ENCODE data around the gene TSHZ2.

TSHZ2 gene

GRCh38 chr20:52975803-52976531 is 3.8 kb downstream of the TSHZ2 start:
- no peak overlapping the region for H3K27ac ChIP-seq (ENCODE audit: low read depth in 2 of 2, low read length in 2 of 2)
- H3K36me3 ChIP-seq (ENCODE audit: control insufficient read depth in 2 of 2, insufficient read depth in 2 of 2, low read length in 2 of 2) = no peaks in the 10 kb centered on the region
- H3K4me1 ChIP-seq (ENCODE audit: control insufficient read depth in 2 of 2, insufficient read depth in 2 of 2, low read length in 2 of 2) = no peaks in the 10 kb centered on the region
- H3K27me3 ChIP-seq (ENCODE audit: control insufficient read depth in 2 of 2, insufficient read depth in 2 of 2, low read length in 2 of 2) = peaks cover 5 to 8% of the 10 kb centered on the region in 2 donors
- no peak overlapping the region for H3K9ac ChIP-seq (ENCODE audit: low read depth in 1 of 2, low read length in 2 of 2)
- H3K9me3 ChIP-seq (ENCODE audit: control insufficient read depth in 2 of 2, low read length in 2 of 2) = no peaks in the 10 kb centered on the region
- H3K4me3 ChIP-seq (ENCODE audit: low read length in 2 of 2) = no peak overlapping the region

GRCh38 chr20:52978851-52979250 is 6.7 kb downstream of the TSHZ2 start:
- Histone ChIP-seq H3K36me3 (ENCODE audit: control insufficient read depth in 2 of 2, insufficient read depth in 2 of 2, low read length in 2 of 2) (no peaks in the 10 kb centered on the region), H3K27me3 (ENCODE audit: control insufficient read depth in 2 of 2, insufficient read depth in 2 of 2, low read length in 2 of 2) (no peaks in the 10 kb centered on the region), H3K9ac (ENCODE audit: low read depth in 1 of 2, low read length in 2 of 2) (no peak overlapping the region), H3K4me1 (ENCODE audit: control insufficient read depth in 2 of 2, insufficient read depth in 2 of 2, low read length in 2 of 2) (no peaks in the 10 kb centered on the region), H3K9me3 (ENCODE audit: control insufficient read depth in 2 of 2, low read length in 2 of 2) (no peaks in the 10 kb centered on the region), H3K27ac (ENCODE audit: low read depth in 2 of 2, low read length in 2 of 2) (no peak overlapping the region), H3K4me3 (ENCODE audit: low read length in 2 of 2) (no peak overlapping the region)

- no peaks in the 10 kb centered on the region for H3K36me3 ChIP-seq (ENCODE audit: control insufficient read depth in 2 of 2, insufficient read depth in 2 of 2, low read length in 2 of 2)
- H3K27ac ChIP-seq (ENCODE audit: low read depth in 2 of 2, low read length in 2 of 2) = no peak overlapping the region
- H3K27me3 ChIP-seq (ENCODE audit: control insufficient read depth in 2 of 2, insufficient read depth in 2 of 2, low read length in 2 of 2) = no peaks in the 10 kb centered on the region
- H3K4me1 ChIP-seq (ENCODE audit: control insufficient read depth in 2 of 2, insufficient read depth in 2 of 2, low read length in 2 of 2) = no peaks in the 10 kb centered on the region
- no peak overlapping the region for H3K4me3 ChIP-seq (ENCODE audit: low read length in 2 of 2)
- H3K9ac ChIP-seq (ENCODE audit: low read depth in 1 of 2, low read length in 2 of 2) = no peak overlapping the region
- no peaks in the 10 kb centered on the region for H3K9me3 ChIP-seq (ENCODE audit: control insufficient read depth in 2 of 2, low read length in 2 of 2)
Observed at GRCh38 chr20:52981051-52981450, 8.9 kb downstream of the TSHZ2 start.

GRCh38 chr20:52983726-52984450 is 11.7 kb downstream of the TSHZ2 start:
- Histone ChIP-seq H3K36me3 (ENCODE audit: control insufficient read depth in 2 of 2, insufficient read depth in 2 of 2, low read length in 2 of 2) (no peaks in the 10 kb centered on the region), H3K4me3 (ENCODE audit: low read length in 2 of 2) (no peak overlapping the region), H3K27ac (ENCODE audit: low read depth in 2 of 2, low read length in 2 of 2) (no peak overlapping the region), H3K4me1 (ENCODE audit: control insufficient read depth in 2 of 2, insufficient read depth in 2 of 2, low read length in 2 of 2) (no peaks in the 10 kb centered on the region), H3K9ac (ENCODE audit: low read depth in 1 of 2, low read length in 2 of 2) (no peak overlapping the region), H3K27me3 (ENCODE audit: control insufficient read depth in 2 of 2, insufficient read depth in 2 of 2, low read length in 2 of 2) (no peaks in the 10 kb centered on the region), H3K9me3 (ENCODE audit: control insufficient read depth in 2 of 2, low read length in 2 of 2) (no peaks in the 10 kb centered on the region)

- Histone ChIP-seq H3K4me1 (ENCODE audit: control insufficient read depth in 2 of 2, insufficient read depth in 2 of 2, low read length in 2 of 2) (no peaks in the 10 kb centered on the region), H3K4me3 (ENCODE audit: low read length in 2 of 2) (no peak overlapping the region), H3K27ac (ENCODE audit: low read depth in 2 of 2, low read length in 2 of 2) (no peak overlapping the region), H3K27me3 (ENCODE audit: control insufficient read depth in 2 of 2, insufficient read depth in 2 of 2, low read length in 2 of 2) (no peaks in the 10 kb centered on the region), H3K9ac (ENCODE audit: low read depth in 1 of 2, low read length in 2 of 2) (no peak overlapping the region), H3K36me3 (ENCODE audit: control insufficient read depth in 2 of 2, insufficient read depth in 2 of 2, low read length in 2 of 2) (no peaks in the 10 kb centered on the region), H3K9me3 (ENCODE audit: control insufficient read depth in 2 of 2, low read length in 2 of 2) (no peaks in the 10 kb centered on the region)
Observed at GRCh38 chr20:52984451-52984810, 12.3 kb downstream of the TSHZ2 start.

GRCh38 chr20:52985687-52986086 is 13.5 kb downstream of the TSHZ2 start:
- no peak overlapping the region for H3K27ac ChIP-seq (ENCODE audit: low read depth in 2 of 2, low read length in 2 of 2)
- no peaks in the 10 kb centered on the region for H3K36me3 ChIP-seq (ENCODE audit: control insufficient read depth in 2 of 2, insufficient read depth in 2 of 2, low read length in 2 of 2)
- H3K9ac ChIP-seq (ENCODE audit: low read depth in 1 of 2, low read length in 2 of 2) = no peak overlapping the region
- H3K27me3 ChIP-seq (ENCODE audit: control insufficient read depth in 2 of 2, insufficient read depth in 2 of 2, low read length in 2 of 2) = no peaks in the 10 kb centered on the region
- H3K9me3 ChIP-seq (ENCODE audit: control insufficient read depth in 2 of 2, low read length in 2 of 2) = no peaks in the 10 kb centered on the region
- no peaks in the 10 kb centered on the region for H3K4me1 ChIP-seq (ENCODE audit: control insufficient read depth in 2 of 2, insufficient read depth in 2 of 2, low read length in 2 of 2)
- H3K4me3 ChIP-seq (ENCODE audit: low read length in 2 of 2) = no peak overlapping the region

- H3K4me3 ChIP-seq (ENCODE audit: low read length in 2 of 2) = no peak overlapping the region
- no peaks in the 10 kb centered on the region for H3K4me1 ChIP-seq (ENCODE audit: control insufficient read depth in 2 of 2, insufficient read depth in 2 of 2, low read length in 2 of 2)
- no peak overlapping the region for H3K27ac ChIP-seq (ENCODE audit: low read depth in 2 of 2, low read length in 2 of 2)
- H3K36me3 ChIP-seq (ENCODE audit: control insufficient read depth in 2 of 2, insufficient read depth in 2 of 2, low read length in 2 of 2) = no peaks in the 10 kb centered on the region
- H3K27me3 ChIP-seq (ENCODE audit: control insufficient read depth in 2 of 2, insufficient read depth in 2 of 2, low read length in 2 of 2) = no peaks in the 10 kb centered on the region
- H3K9me3 ChIP-seq (ENCODE audit: control insufficient read depth in 2 of 2, low read length in 2 of 2) = no peaks in the 10 kb centered on the region
- no peak overlapping the region for H3K9ac ChIP-seq (ENCODE audit: low read depth in 1 of 2, low read length in 2 of 2)
Observed at GRCh38 chr20:52987295-52987694, 15.1 kb downstream of the TSHZ2 start.

GRCh38 chr20:52991830-52992229 is 19.7 kb downstream of the TSHZ2 start:
- H3K4me1 ChIP-seq (ENCODE audit: control insufficient read depth in 2 of 2, insufficient read depth in 2 of 2, low read length in 2 of 2) = no peaks in the 10 kb centered on the region
- H3K9me3 ChIP-seq (ENCODE audit: control insufficient read depth in 2 of 2, low read length in 2 of 2) = no peaks in the 10 kb centered on the region
- no peak overlapping the region for H3K4me3 ChIP-seq (ENCODE audit: low read length in 2 of 2)
- H3K36me3 ChIP-seq (ENCODE audit: control insufficient read depth in 2 of 2, insufficient read depth in 2 of 2, low read length in 2 of 2) = no peaks in the 10 kb centered on the region
- H3K9ac ChIP-seq (ENCODE audit: low read depth in 1 of 2, low read length in 2 of 2) = no peak overlapping the region
- no peaks in the 10 kb centered on the region for H3K27me3 ChIP-seq (ENCODE audit: control insufficient read depth in 2 of 2, insufficient read depth in 2 of 2, low read length in 2 of 2)
- no peak overlapping the region for H3K27ac ChIP-seq (ENCODE audit: low read depth in 2 of 2, low read length in 2 of 2)

GRCh38 chr20:52992632-52993031 is 20.5 kb downstream of the TSHZ2 start:
- no peaks in the 10 kb centered on the region for H3K4me1 ChIP-seq (ENCODE audit: control insufficient read depth in 2 of 2, insufficient read depth in 2 of 2, low read length in 2 of 2)
- H3K9ac ChIP-seq (ENCODE audit: low read depth in 1 of 2, low read length in 2 of 2) = no peak overlapping the region
- H3K36me3 ChIP-seq (ENCODE audit: control insufficient read depth in 2 of 2, insufficient read depth in 2 of 2, low read length in 2 of 2) = no peaks in the 10 kb centered on the region
- H3K27ac ChIP-seq (ENCODE audit: low read depth in 2 of 2, low read length in 2 of 2) = no peak overlapping the region
- H3K4me3 ChIP-seq (ENCODE audit: low read length in 2 of 2) = no peak overlapping the region
- no peaks in the 10 kb centered on the region for H3K9me3 ChIP-seq (ENCODE audit: control insufficient read depth in 2 of 2, low read length in 2 of 2)
- H3K27me3 ChIP-seq (ENCODE audit: control insufficient read depth in 2 of 2, insufficient read depth in 2 of 2, low read length in 2 of 2) = no peaks in the 10 kb centered on the region

- Histone ChIP-seq H3K27me3 (ENCODE audit: control insufficient read depth in 2 of 2, insufficient read depth in 2 of 2, low read length in 2 of 2) (no peaks in the 10 kb centered on the region), H3K36me3 (ENCODE audit: control insufficient read depth in 2 of 2, insufficient read depth in 2 of 2, low read length in 2 of 2) (no peaks in the 10 kb centered on the region), H3K27ac (ENCODE audit: low read depth in 2 of 2, low read length in 2 of 2) (no peak overlapping the region), H3K4me3 (ENCODE audit: low read length in 2 of 2) (no peak overlapping the region), H3K9ac (ENCODE audit: low read depth in 1 of 2, low read length in 2 of 2) (no peak overlapping the region), H3K9me3 (ENCODE audit: control insufficient read depth in 2 of 2, low read length in 2 of 2) (no peaks in the 10 kb centered on the region), H3K4me1 (ENCODE audit: control insufficient read depth in 2 of 2, insufficient read depth in 2 of 2, low read length in 2 of 2) (no peaks in the 10 kb centered on the region)
Observed at GRCh38 chr20:52993076-52993475, 20.9 kb downstream of the TSHZ2 start.

Measured in mucosa of rectum (tissue), 2 donors.